ENCODE measurements around the gene GART. TPM values are rescaled to one million over a fixed set of nuclear protein-coding genes. Genes with fewer than 3 reads are reported as not detected.

GART gene
- total and polyA plus RNA-seq, 8 donors: 57.7 to 84.1 (median 79.2) TPM

- H3K9me3 ChIP-seq: no peaks in the 10 kb centered on the region
- H3K36me3 ChIP-seq: peaks cover 0 to 31% of the 10 kb centered on the region in 2 donors
- H3K27ac ChIP-seq: peak overlapping the region; percentile 99
- peaks cover 17 to 52% of the 10 kb centered on the region in 2 donors for H3K4me1 ChIP-seq
- intact Hi-C loops (cut with DNase I): no loop called here
- DNase-seq (peak in 3 of 4 donors; percentile 70 to 92 (median 71)), ATAC-seq (peak; percentile 43)
- H3K4me3 ChIP-seq: peak overlapping the region; percentile 61 to 81
- TF ChIP-seq CTCF (IDR thresholded peaks at IDR 0.05): no peak
- no peaks in the 10 kb centered on the region for H3K27me3 ChIP-seq
Observed at GRCh38 chr21:33543505-33544129, 1.7 kb upstream of the GART start.

GRCh38 chr21:33542640-33543504 is 955 bp upstream of the GART start, which contains the start of gene SON:
TSS of gene SON (plus strand) at chr21:33543038. CDS start at chr21:33543093, 55 bp downstream.
- H3K9me3 ChIP-seq: no peaks in the 10 kb centered on the region
- ATAC-seq (peak; percentile 96), DNase-seq (peak; percentile 97 to 100 (median 98))
- H3K36me3 ChIP-seq: peaks cover 0 to 31% of the 10 kb centered on the region in 2 donors
- intact Hi-C loops (cut with DNase I): no loop called here
- H3K4me1 ChIP-seq: peaks cover 17 to 44% of the 10 kb centered on the region in 2 donors
- H3K4me3 ChIP-seq: peak within 1 kb of the TSS; percentile 61 to 81
- peak within 1 kb of the TSS; percentile 99 for H3K27ac ChIP-seq
- H3K27me3 ChIP-seq: no peaks in the 10 kb centered on the region
- no peak for TF ChIP-seq CTCF (IDR thresholded peaks at IDR 0.05)

GRCh38 chr21:33541105-33541711 is 709 bp downstream of the GART start:
- Histone ChIP-seq H3K4me3 (peak overlapping the region; percentile 53 to 81), H3K9me3 (no peaks in the 10 kb centered on the region), H3K4me1 (peaks cover 17 to 33% of the 10 kb centered on the region in 2 donors), H3K27me3 (no peaks in the 10 kb centered on the region), H3K27ac (peak overlapping the region; percentile 99), H3K36me3 (peaks cover 0 to 31% of the 10 kb centered on the region in 2 donors)
- DNase-seq (peak in 1 of 4 donors; percentile 12), ATAC-seq (no peak)
- intact Hi-C loops (cut with DNase I): no loop called here
- TF ChIP-seq CTCF (IDR thresholded peaks at IDR 0.05): no peak

- H3K36me3 ChIP-seq: peaks cover 0 to 35% of the 10 kb centered on the region in 2 donors
- H3K27ac ChIP-seq: peak overlapping the region in 1 of 2 donors; percentile 99
- ATAC-seq (no peak), DNase-seq (no peak)
- intact Hi-C loops (cut with DNase I): no loop called here
- peak overlapping the region in 1 of 2 donors; percentile 81 for H3K4me3 ChIP-seq
- no peaks in the 10 kb centered on the region for H3K9me3 ChIP-seq
- H3K27me3 ChIP-seq: no peaks in the 10 kb centered on the region
- H3K4me1 ChIP-seq: peaks cover 12 to 28% of the 10 kb centered on the region in 2 donors
- TF ChIP-seq CTCF (IDR thresholded peaks at IDR 0.05): no peak
Observed at GRCh38 chr21:33540711-33541104, 1.2 kb downstream of the GART start.
